K562 (cell line): Measurements from ENCODE around the gene CHRNE. TPM values are rescaled to one million over a fixed set of nuclear protein-coding genes. Genes with fewer than 3 reads are reported as not detected.

ENCODE experiments used
- ATAC-seq: fragments of 200-7000 bp; cut with Tn5 transposase; 3 replicates; pipeline ENCODE4 v1.9.1; 2020; ENCODE audit warnings: moderate library complexity
- BruUV-seq: library from RNA; stranded (reverse); fragments of 400-500 nt; replicated peaks from 2 replicates; lab custom pipeline; 2021; lab: Mats Ljungman, UMichigan
- CTCF ChIA-PET: fragments of 300-600 bp; formaldehyde crosslinking; extraction: SDS; loops from one replicate; lab custom pipeline; 2021; ENCODE audit warnings: low intra/inter-chr PET ratio; lab: Yijun Ruan, JAX
- POLR2A ChIA-PET: fragments of 300-600, 350-650 bp; sonication (Branson Sonifier 250); formaldehyde crosslinking; extraction: SDS; loops from one replicate; lab custom pipeline; 2021; ENCODE audit warnings: antibody characterized with exemption, inconsistent platforms; lab: Yijun Ruan, JAX
- DNase-seq, 4 experiments: peaks; one replicate each; pipeline versions ENCODE4 v3.0.0 to v3.0.0-alpha.2; 2011 to 2018; ENCODE audit warnings: low spot score in 3 of 4, mixed read lengths in 3 of 4; ENCODE audit errors: extremely low read depth in 1 of 4
- FAIRE-seq: peaks from 2 replicates; lab custom pipeline; 2011; peaks lifted over from hg19 to GRCh38; lab: Jason Lieb, UNC
- H2AFZ ChIP-seq: 2 replicates; pipeline ENCODE4 v1.6.0; 2011; ENCODE audit warnings: low read depth, low read length, control low read depth, inconsistent platforms
- H3K27ac ChIP-seq: fragments of 200-600 bp; 3 replicates; pipeline ENCODE4 v1.8.0; 2011; ENCODE audit warnings: low read depth, mild to moderate bottlenecking, control low read depth, inconsistent platforms, low read length, moderate library complexity, mixed read lengths; ENCODE audit errors: extremely low read depth
- H3K27me3 ChIP-seq, 2 experiments: fragments of 300-600 bp in 1 of 2; 2 replicates in 1 of 2; 3 replicates in 1 of 2; pipeline versions ENCODE4 v1.6.0 to v1.8.0; 2011; ENCODE audit warnings: inconsistent platforms in 2 of 2, low read length in 2 of 2, mild to moderate bottlenecking in 1 of 2, mixed read lengths in 1 of 2, moderate library complexity in 1 of 2; ENCODE audit not compliant: control insufficient read depth in 2 of 2, insufficient read depth in 2 of 2
- H3K36me3 ChIP-seq: fragments of 300-600 bp; 3 replicates; pipeline ENCODE4 v1.8.0; 2011; ENCODE audit warnings: mild to moderate bottlenecking, low read length, inconsistent platforms; ENCODE audit not compliant: control insufficient read depth, insufficient read depth
- H3K4me1 ChIP-seq, 2 experiments: fragments of 200-600 bp in 1 of 2; replicated peaks in 1 of 2; 2 replicates in 1 of 2; 3 replicates in 1 of 2; pipeline versions ENCODE4 v1.5.1 to v1.8.0; 2011; ENCODE audit warnings: inconsistent platforms in 2 of 2, low read length in 2 of 2, mild to moderate bottlenecking in 1 of 2, mixed read lengths in 1 of 2, moderate library complexity in 1 of 2; ENCODE audit not compliant: control insufficient read depth in 2 of 2, insufficient read depth in 2 of 2
- H3K4me2 ChIP-seq: 2 replicates; pipeline ENCODE4 v1.6.1; 2011; ENCODE audit warnings: low read length, control low read depth, inconsistent platforms, mixed read lengths; ENCODE audit not compliant: insufficient read depth
- H3K4me3 ChIP-seq: fragments of 200-600 bp; sonication (generic), shearing (Covaris generic); 2 replicates; pipeline ENCODE4 v1.5.1; 2016; ENCODE audit warnings: control low read depth, inconsistent platforms
- H3K79me2 ChIP-seq: fragments of 200-600 bp; 3 replicates; pipeline ENCODE4 v1.8.0; 2011; ENCODE audit warnings: low read length, inconsistent platforms; ENCODE audit not compliant: control insufficient read depth, insufficient read depth
- H3K9ac ChIP-seq, 2 experiments: 2 replicates each; pipeline versions ENCODE4 v1.6.0 to v1.6.1; 2011; ENCODE audit warnings: low read depth in 2 of 2, low read length in 2 of 2, control low read depth in 1 of 2, inconsistent platforms in 1 of 2, mild to moderate bottlenecking in 1 of 2, mixed read lengths in 1 of 2; ENCODE audit not compliant: insufficient read depth in 1 of 2
- H3K9me1 ChIP-seq: one replicate; pipeline ENCODE4 v1.6.0; 2011; ENCODE audit warnings: inconsistent platforms, mild to moderate bottlenecking, low read length, moderate library complexity; ENCODE audit not compliant: control insufficient read depth, insufficient read depth
- H3K9me3 ChIP-seq: replicated peaks from 2 replicates; pipeline ENCODE4 v1.5.1; 2011; ENCODE audit warnings: low read depth, low read length, inconsistent platforms; ENCODE audit not compliant: control insufficient read depth, insufficient read depth
- H4K20me1 ChIP-seq: replicated peaks from 2 replicates; pipeline ENCODE4 v1.6.1; 2011; ENCODE audit warnings: low read length, inconsistent platforms, mixed read lengths; ENCODE audit not compliant: control insufficient read depth, insufficient read depth
- ARID1B ChIP-seq: fragments of 450-650 bp; IDR thresholded peaks from 2 replicates; pipeline ENCODE4 v1.6.1; 2016; ENCODE audit warnings: antibody characterized with exemption, mild to moderate bottlenecking, inconsistent platforms
- BACH1 ChIP-seq: fragments of 200-800 bp; sonication (Bioruptor generic); IDR thresholded peaks from 2 replicates; pipeline ENCODE4 v1.6.1; 2016; ENCODE audit warnings: missing genetic modification characterization, missing compliant biosample characterization
- BCOR ChIP-seq: fragments of 450-650 bp; IDR thresholded peaks from 2 replicates; pipeline ENCODE4 v1.6.1; 2016
- BHLHE40 ChIP-seq: IDR thresholded peaks from 2 replicates; pipeline ENCODE4 v1.6.1; 2011; ENCODE audit warnings: low read length, improper control_type of control experiment
- CBFA2T3 ChIP-seq: fragments of 450-650 bp; IDR thresholded peaks from 2 replicates; pipeline ENCODE4 v1.6.1; 2017
- DPF2 ChIP-seq: fragments of 450-650 bp; IDR thresholded peaks from 2 replicates; pipeline ENCODE4 v1.6.1; 2016
- ESRRA ChIP-seq: fragments of 450-650 bp; IDR thresholded peaks from 2 replicates; pipeline ENCODE4 v1.6.1; 2014; ENCODE audit warnings: low read depth, mild to moderate bottlenecking, moderate library complexity, borderline replicate concordance
- POLR2A ChIP-seq: fragments of 450-650 bp; conservative IDR thresholded peaks from 2 replicates; pipeline ENCODE4 v1.6.1; 2016
- PTBP1 ChIP-seq: fragments of 200-400 bp; formaldehyde crosslinking; IDR thresholded peaks from 2 replicates; pipeline ENCODE4 v1.6.1; 2017; ENCODE audit warnings: low read depth, low read length
- RBM25 ChIP-seq: fragments of 200-400 bp; formaldehyde crosslinking; IDR thresholded peaks from 2 replicates; pipeline ENCODE4 v1.6.1; 2018; ENCODE audit warnings: low read length, low read depth, moderate library complexity; ENCODE audit not compliant: severe bottlenecking
- SOX6 ChIP-seq: fragments of 450-650 bp; IDR thresholded peaks from 2 replicates; pipeline ENCODE4 v1.6.1; 2014; ENCODE audit warnings: mild to moderate bottlenecking
- TAL1 ChIP-seq: fragments of 450-650 bp; IDR thresholded peaks from 2 replicates; pipeline ENCODE4 v1.6.1; 2016; ENCODE audit warnings: mild to moderate bottlenecking
- TCF3 ChIP-seq: sonication (generic); formaldehyde crosslinking; IDR thresholded peaks from 2 replicates; pipeline ENCODE4 v1.4.0; 2020; ENCODE audit warnings: mild to moderate bottlenecking, missing genetic modification reagents
- TRIM24 ChIP-seq, 2 experiments: fragments of 450-650 bp; IDR thresholded peaks; 2 replicates each; pipeline ENCODE4 v1.6.1; 2016
- ZNF165 ChIP-seq: fragments of 250-450 bp; sonication (Bioruptor Pico); IDR thresholded peaks from 2 replicates; pipeline ENCODE4 v1.4.0; 2020; ENCODE audit warnings: borderline replicate concordance
- ZNF764 ChIP-seq: fragments of 250-450 bp; sonication (Bioruptor Pico); IDR thresholded peaks from 2 replicates; pipeline ENCODE4 v1.4.0; 2020; ENCODE audit warnings: low read depth, mild to moderate bottlenecking, moderate library complexity
- WGBS: fragments of 100-300 bp; shearing (Covaris generic); methylation state at CpG from one replicate; pipeline ENCODE4 v1.1.6; 2016; ENCODE audit warnings: low coverage, mixed read lengths; ENCODE audit not compliant: insufficient coverage; ENCODE audit errors: missing lambda C conversion rate; 5-methylcytosine and 5-hydroxymethylcytosine counted together
- in situ Hi-C: fragments of 300-500 bp; cut with MboI; formaldehyde crosslinking; loops from 4 replicates; pipeline ENCODE4 v1.15.0; 2018; ENCODE audit warnings: inconsistent platforms, mixed read lengths
- intact Hi-C: fragments of 100-400 bp; cut with micrococcal nuclease; formaldehyde crosslinking; loops from 2 replicates; pipeline ENCODE4 v1.14.2; 2022
- polyA plus RNA-seq, 8 experiments: library from polyadenylated mRNA; depleted of rRNA in 4 of 8; stranded (reverse) in 5 of 8; unstranded in 3 of 8; fragments of >200 nt; fragmentation: Nextera tagmentation in 2 of 8; fragmentation: Illumina TruSeq in 1 of 8; extraction: Ambion mirVana in 2 of 8; extraction: Trizol in 1 of 8; gene quantifications; 2 replicates each; pipeline versions ENCODE4 v1.2.1 to v1.2.3, GENCODE V29; 2011 to 2014; ENCODE audit warnings: inconsistent platforms in 1 of 8, missing spikeins in 1 of 8
- total RNA-seq, 7 experiments: library from RNA; depleted of rRNA in 6 of 7; stranded (reverse); fragments of >200 nt in 6 of 7; fragmentation: Illumina TruSeq in 2 of 7; extraction: Trizol in 2 of 7; gene quantifications; 2 replicates each; pipeline versions ENCODE4 v1.2.1 to v1.2.3, GENCODE V29; 2011 to 2021; ENCODE audit warnings: low replicate concordance in 1 of 7

CHRNE gene
- total and polyA plus RNA-seq, 9 of the 15 experiments (the other 6 are each of a cell fraction or from before 2014, with no cell fraction given) = not detected

GRCh38 chr17:4942760-4943508, 40.0 kb upstream of the CHRNE start:
- Histone ChIP-seq H3K4me3 (no peak overlapping the region), H3K9ac (peak overlapping the region in 1 of 2 experiments; percentile 42; a peak in 1 of 4 replicates), H3K36me3 (peaks cover 74% of the 10 kb centered on the region), H3K9me1 (no peaks in the 10 kb centered on the region), H3K79me2 (peaks cover 92% of the 10 kb centered on the region), H4K20me1 (peaks cover 22% of the 10 kb centered on the region), H3K9me3 (no peaks in the 10 kb centered on the region), H3K27ac (no peak overlapping the region), H3K4me1 (peaks cover 30 to 31% of the 10 kb centered on the region in 2 experiments; a peak in 4 of 5 replicates), H2AFZ (no peak overlapping the region), H3K4me2 (no peak overlapping the region), H3K27me3 (no peaks in the 10 kb centered on the region)
- ChIA-PET CTCF (no interaction called here), POLR2A (interaction anchor here (0.6 to 2.4 kb wide), 3 partner anchors 14 to 45 kb away, joined by 3 to 5 read pairs (median 3); partner anchors contain the start of gene SPAG7)
- FAIRE-seq (no peak), DNase-seq (no peak), ATAC-seq (no peak)
- BruUV-seq = no TSS peak
- in situ Hi-C loops = no loop called here
- WGBS = 95% methylated on average over 12 of the region's 13 CpGs
- no peak for TF ChIP-seq TRIM24 (IDR thresholded peaks at IDR 0.05)
- TF ChIP-seq POLR2A = 0 out of 2 replicates have a peak, but pooled peaks have one; percentile 19
- no peak for TF ChIP-seq ZNF764 (CRISPR knock-in tag)
- intact Hi-C loops = no loop called here

GRCh38 chr17:4941319-4941610, 38.4 kb upstream of the CHRNE start:
- peaks cover 30 to 34% of the 10 kb centered on the region in 2 experiments; a peak in 4 of 5 replicates for H3K4me1 ChIP-seq
- TF ChIP-seq BHLHE40 (no peak), BACH1 (tag) (no peak), TAL1 (peak; percentile 28; the same call in 1 of the 2 replicates), RBM25 (peak; percentile 19), ESRRA (peak; percentile 23; the same call in 1 of the 2 replicates), DPF2 (peak; percentile 44), ZNF165 (CRISPR knock-in tag) (no peak), BCOR (peak; percentile 60; the same call in 1 of the 2 replicates), SOX6 (no peak), TCF3 (peak; percentile 29; the same call in 1 of the 2 replicates), ARID1B (peak; percentile 12; the same call in 1 of the 2 replicates), CBFA2T3 (peak; percentile 58), PTBP1 (no peak)

More at GRCh38 chr17:4941319-4941610, 38.4 kb upstream of the CHRNE start:
- H3K9me1 ChIP-seq = no peaks in the 10 kb centered on the region
- POLR2A ChIA-PET = interaction anchor here (0.6 to 2.4 kb wide), 3 partner anchors 15 to 26 kb away, joined by 3 to 7 read pairs (median 5); partner anchors contain the start of gene SPAG7
- intact Hi-C loops (no loop called here), in situ Hi-C loops (no loop called here)
- BruUV-seq = no TSS peak
- CTCF ChIA-PET = no interaction called here
- ATAC-seq (no peak), FAIRE-seq (no peak), DNase-seq (peak in 1 of 4 experiments; percentile 48)
- no peak overlapping the region for H2AFZ ChIP-seq
- H3K9ac ChIP-seq = peak overlapping the region; percentile 95 to 98
- WGBS = 2% methylated on average over 4 of the region's 4 CpGs
- peaks cover 74% of the 10 kb centered on the region for H3K36me3 ChIP-seq
- peaks cover 13% of the 10 kb centered on the region for H4K20me1 ChIP-seq
- peak overlapping the region; percentile 96 for H3K4me2 ChIP-seq
- H3K9me3 ChIP-seq = no peaks in the 10 kb centered on the region
- peak overlapping the region; percentile 96 for H3K4me3 ChIP-seq
- peaks cover 76% of the 10 kb centered on the region for H3K79me2 ChIP-seq
- H3K27me3 ChIP-seq = no peaks in the 10 kb centered on the region
- H3K27ac ChIP-seq = peak overlapping the region; percentile 90
